ENCODE data around the gene KMT5C. TPM values are rescaled to one million over a fixed set of nuclear protein-coding genes. Genes with fewer than 3 reads are reported as not detected.
"Not testable (repeated sequence)": the region's sequence is repeated elsewhere in the genome, so short reads cannot be mapped to it uniquely, and the experiment has no call there.

KMT5C gene
- total RNA-seq, 2 donors from 2014 or later: 29.2 to 31.3 TPM

DNA sequence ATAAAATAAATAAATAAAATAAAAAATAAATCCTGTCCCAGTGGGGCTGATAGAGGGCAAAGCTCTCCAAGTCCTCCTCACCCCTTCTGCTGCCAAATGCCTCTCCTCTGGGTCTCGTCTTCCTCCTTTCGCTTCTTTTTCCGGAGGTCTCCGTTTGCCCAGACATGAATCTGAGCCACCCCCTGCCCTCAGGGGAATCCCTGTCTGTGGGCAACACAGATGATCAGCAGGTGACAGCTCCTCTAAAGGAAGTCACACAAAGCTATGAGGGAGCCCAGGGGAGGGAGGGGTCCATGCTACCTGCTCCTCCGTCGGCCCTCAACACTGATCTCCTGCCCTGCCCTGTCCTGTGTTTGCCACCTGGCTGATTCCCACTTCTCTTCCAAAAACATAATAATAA is 15.0 kb upstream of the KMT5C start:
- DNase-seq (no peak), ATAC-seq (replicated peaks in 1 of 2) (no peak)
- Mint-ChIP-seq H3K4me1 (ENCODE audit: low read depth) (no peaks in the 10 kb centered on the region), H3K27me3 (ENCODE audit: low read depth) (peaks cover 21% of the 10 kb centered on the region), H3K9me3 (no peaks in the 10 kb centered on the region), H3K36me3 (ENCODE audit: insufficient read depth in 2 of 2) (no peaks in the 10 kb centered on the region), H3K4me3 (no peak overlapping the region), H3K27ac (no peak overlapping the region)

DNA sequence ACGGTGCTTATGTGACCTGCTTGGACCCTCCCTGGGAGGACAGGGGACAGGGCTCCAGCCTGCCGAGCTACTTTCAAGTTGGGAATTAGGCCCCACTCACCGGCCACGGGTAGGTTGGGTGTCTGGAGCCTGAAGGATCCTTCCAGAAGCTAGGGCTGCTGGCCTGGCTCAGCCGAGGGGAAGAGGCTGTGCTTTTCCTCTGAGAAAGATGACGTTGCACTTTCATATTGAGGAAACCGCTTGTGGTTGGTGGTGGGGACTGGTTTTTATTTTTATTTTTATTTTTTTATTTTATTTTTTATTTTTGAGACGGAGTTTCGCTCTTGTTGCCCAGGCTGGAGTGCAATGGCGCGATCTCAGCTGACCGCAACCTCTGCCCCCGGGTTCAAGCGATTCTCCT is 14.5 kb upstream of the KMT5C start, which contains the start of gene TMEM150B:
Gene TMEM150B (minus strand): TSS at position 170 of the 400 bp plus-strand sequence. CDS start 4,305 bp downstream, outside the sequence.
- no peaks in the 10 kb centered on the region for H3K9me3 Mint-ChIP-seq
- ATAC-seq (replicated peaks in 1 of 2): no peak
- no peak within 1 kb of the TSS for H3K4me3 Mint-ChIP-seq
- H3K36me3 Mint-ChIP-seq (ENCODE audit: insufficient read depth in 2 of 2): no peaks in the 10 kb centered on the region
- no peak for DNase-seq
- H3K27ac Mint-ChIP-seq: no peak within 1 kb of the TSS
- no peaks in the 10 kb centered on the region for H3K4me1 Mint-ChIP-seq (ENCODE audit: low read depth)
- peaks cover 21% of the 10 kb centered on the region for H3K27me3 Mint-ChIP-seq (ENCODE audit: low read depth)

DNA sequence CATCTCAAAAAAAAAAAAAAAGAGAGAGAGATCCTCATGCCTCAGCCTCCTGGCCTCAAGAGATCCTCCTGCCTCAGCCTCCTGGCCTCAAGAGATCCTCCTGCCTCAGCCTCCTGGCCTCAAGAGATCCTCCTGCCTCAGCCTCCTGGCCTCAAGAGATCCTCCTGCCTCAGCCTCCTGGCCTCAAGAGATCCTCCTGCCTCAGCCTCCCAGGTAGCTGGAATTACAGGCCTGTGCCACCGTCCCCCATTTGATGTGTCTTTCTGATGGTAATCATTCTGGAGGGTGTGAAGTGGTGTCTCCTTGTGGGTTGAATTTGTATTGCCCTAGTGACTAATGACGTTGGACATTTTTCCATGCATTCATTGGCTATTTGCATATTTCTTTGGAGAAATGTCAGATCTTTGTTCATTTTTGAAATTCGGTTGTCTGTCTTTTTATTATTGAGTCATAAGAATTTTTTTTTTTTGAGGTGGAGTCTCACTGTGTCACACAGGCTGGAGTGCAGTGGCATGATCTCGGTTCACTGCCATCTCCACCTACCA is 10.8 kb upstream of the KMT5C start:
- not testable (repeated sequence) for H3K9me3 Mint-ChIP-seq; DNase-seq; H3K4me3 Mint-ChIP-seq; H3K36me3 Mint-ChIP-seq (ENCODE audit: insufficient read depth in 2 of 2); H3K4me1 Mint-ChIP-seq (ENCODE audit: low read depth); H3K27me3 Mint-ChIP-seq (ENCODE audit: low read depth); H3K27ac Mint-ChIP-seq; ATAC-seq (replicated peaks in 1 of 2)

- H3K4me3 Mint-ChIP-seq; H3K36me3 Mint-ChIP-seq (ENCODE audit: insufficient read depth in 2 of 2); DNase-seq; H3K9me3 Mint-ChIP-seq; H3K27me3 Mint-ChIP-seq (ENCODE audit: low read depth); H3K27ac Mint-ChIP-seq; ATAC-seq (replicated peaks in 1 of 2); H3K4me1 Mint-ChIP-seq (ENCODE audit: low read depth): not testable (repeated sequence)
Observed at GRCh38 chr19:55329791-55330190, 9.9 kb upstream of the KMT5C start.

DNA sequence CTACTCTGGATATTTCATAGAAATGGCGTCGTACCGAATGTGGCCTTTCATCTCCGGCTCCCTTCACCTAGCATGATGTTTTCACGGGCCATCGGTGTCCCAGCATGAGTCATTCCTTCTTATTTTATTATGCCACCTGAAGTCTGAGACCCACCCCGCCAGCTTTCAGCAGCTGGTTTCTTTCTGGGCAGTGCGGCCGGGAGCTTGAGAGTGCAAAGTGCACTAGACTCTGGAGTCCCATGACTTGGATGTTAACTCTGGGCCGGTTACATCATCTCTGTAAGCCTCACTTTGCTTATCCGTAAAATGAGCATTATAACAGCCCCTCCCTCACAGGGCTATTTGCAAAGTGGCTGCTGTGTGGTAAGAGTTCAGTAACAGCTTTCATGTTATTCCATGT is 5.8 kb upstream of the KMT5C start:
- Mint-ChIP-seq H3K27ac (no peak overlapping the region), H3K4me3 (no peak overlapping the region), H3K27me3 (ENCODE audit: low read depth) (peaks cover 8% of the 10 kb centered on the region), H3K4me1 (ENCODE audit: low read depth) (peaks cover 5% of the 10 kb centered on the region), H3K36me3 (ENCODE audit: insufficient read depth in 2 of 2) (no peaks in the 10 kb centered on the region), H3K9me3 (no peaks in the 10 kb centered on the region)
- ATAC-seq (replicated peaks in 1 of 2) (no peak), DNase-seq (no peak)

GRCh38 chr19:55336101-55336500 is 3.6 kb upstream of the KMT5C start:
- peaks cover 2 to 4% of the 10 kb centered on the region in 2 donors for H3K36me3 Mint-ChIP-seq (ENCODE audit: insufficient read depth in 2 of 2)
- ATAC-seq (replicated peaks in 1 of 2) (no peak), DNase-seq (no peak)
- H3K4me3 Mint-ChIP-seq: no peak overlapping the region
- H3K9me3 Mint-ChIP-seq: no peaks in the 10 kb centered on the region
- peaks cover 7% of the 10 kb centered on the region for H3K4me1 Mint-ChIP-seq (ENCODE audit: low read depth)
- peaks cover 8% of the 10 kb centered on the region for H3K27me3 Mint-ChIP-seq (ENCODE audit: low read depth)
- H3K27ac Mint-ChIP-seq: no peak overlapping the region

DNA sequence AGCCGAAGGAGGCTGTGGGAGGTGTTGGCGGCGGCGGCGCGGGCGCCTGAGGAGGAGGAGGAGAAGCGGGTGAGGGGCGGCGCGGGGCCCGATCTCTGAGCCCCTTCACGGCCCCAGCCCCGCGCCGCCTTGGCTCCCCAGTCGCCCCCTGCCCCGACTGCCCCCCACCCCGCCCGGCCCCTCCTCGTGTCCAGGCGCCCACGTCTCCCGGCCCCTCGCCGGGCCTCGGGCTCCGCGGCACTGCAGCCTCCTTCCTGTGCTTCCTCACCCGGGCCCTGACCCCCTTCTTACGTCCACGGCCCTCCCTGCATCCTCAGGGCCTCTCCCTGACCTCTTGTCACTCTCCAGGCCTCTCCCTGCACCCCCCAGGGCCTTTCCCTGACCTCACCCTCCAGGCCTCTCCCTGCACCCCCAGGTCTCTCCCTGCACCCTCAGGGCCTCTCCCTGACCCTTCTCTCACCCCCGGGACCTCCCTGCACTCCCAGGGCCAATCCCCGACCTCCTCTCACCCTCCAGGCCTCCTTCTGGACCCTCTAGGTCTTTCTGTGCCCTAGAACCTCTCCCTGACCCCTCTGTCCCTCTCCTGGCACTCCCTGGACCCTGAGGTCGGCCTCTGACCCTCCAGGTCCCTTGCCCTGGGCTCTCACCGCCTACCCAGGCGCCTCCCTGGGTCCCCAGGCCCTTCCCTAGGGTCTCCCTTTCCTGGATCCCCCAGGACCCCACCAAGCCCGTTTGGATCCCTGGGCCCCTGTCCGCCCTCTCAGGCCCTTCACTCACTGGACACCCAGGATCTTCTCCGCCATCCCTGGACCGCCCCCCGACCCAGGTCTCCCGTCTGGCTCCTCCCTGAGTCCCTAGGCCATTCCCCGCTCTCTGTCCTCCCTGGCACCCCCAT is 460 bp downstream of the KMT5C start:
- Mint-ChIP-seq H3K4me1 (ENCODE audit: low read depth) (peaks cover 13% of the 10 kb centered on the region), H3K27ac (peak overlapping the region; percentile 66), H3K27me3 (ENCODE audit: low read depth) (peaks cover 8% of the 10 kb centered on the region), H3K36me3 (ENCODE audit: insufficient read depth in 2 of 2) (peaks cover 5 to 8% of the 10 kb centered on the region in 2 donors), H3K4me3 (peak overlapping the region; percentile 84 to 88), H3K9me3 (no peaks in the 10 kb centered on the region)
- DNase-seq (peak in 1 of 2 donors; percentile 7), ATAC-seq (replicated peaks in 1 of 2) (no peak)

DNA sequence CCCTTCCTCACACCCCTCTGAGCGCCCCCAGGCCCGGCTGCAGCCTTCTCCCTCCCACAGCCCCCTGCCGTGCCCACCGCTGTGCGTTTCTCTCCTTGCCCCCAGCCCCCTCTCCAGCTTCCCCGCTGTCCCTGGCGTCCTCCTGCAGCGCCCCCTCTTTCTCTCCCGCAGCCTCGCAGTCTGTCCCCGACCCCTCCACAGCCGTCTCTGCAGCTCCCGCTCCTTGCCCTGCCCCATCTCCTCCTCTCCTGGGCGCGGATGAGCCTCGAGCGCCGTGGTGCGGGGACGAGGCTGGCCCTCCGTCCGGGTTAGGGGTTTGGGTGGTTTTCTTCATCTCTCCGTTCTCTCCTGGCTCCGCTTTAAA is 1.1 kb downstream of the KMT5C start:
- ATAC-seq (replicated peaks in 1 of 2): no peak
- Mint-ChIP-seq H3K4me1 (ENCODE audit: low read depth) (peaks cover 13% of the 10 kb centered on the region), H3K36me3 (ENCODE audit: insufficient read depth in 2 of 2) (peaks cover 5 to 8% of the 10 kb centered on the region in 2 donors), H3K9me3 (no peaks in the 10 kb centered on the region), H3K27ac (peak overlapping the region; percentile 68), H3K4me3 (peak overlapping the region; percentile 84 to 88), H3K27me3 (ENCODE audit: low read depth) (peaks cover 8% of the 10 kb centered on the region)
- peak; percentile 35 to 41 for DNase-seq

GRCh38 chr19:55341171-55341588 is 1.5 kb downstream of the KMT5C start:
- H3K9me3 Mint-ChIP-seq: no peaks in the 10 kb centered on the region
- H3K36me3 Mint-ChIP-seq (ENCODE audit: insufficient read depth in 2 of 2): peaks cover 5 to 8% of the 10 kb centered on the region in 2 donors
- H3K4me3 Mint-ChIP-seq: peak overlapping the region; percentile 84 to 88

GRCh38 chr19:55341595-55342531 is 2.2 kb downstream of the KMT5C start:
- DNase-seq (no peak), ATAC-seq (replicated peaks in 1 of 2) (no peak)
- Mint-ChIP-seq H3K4me1 (ENCODE audit: low read depth) (peaks cover 13% of the 10 kb centered on the region), H3K27me3 (ENCODE audit: low read depth) (peaks cover 3% of the 10 kb centered on the region), H3K4me3 (peak overlapping the region; percentile 62 to 78), H3K27ac (no peak overlapping the region), H3K36me3 (ENCODE audit: insufficient read depth in 2 of 2) (peaks cover 5 to 8% of the 10 kb centered on the region in 2 donors), H3K9me3 (no peaks in the 10 kb centered on the region)

More at GRCh38 chr19:55341171-55341588, 1.5 kb downstream of the KMT5C start:
- H3K27ac Mint-ChIP-seq: peak overlapping the region; percentile 68
- ATAC-seq (replicated peaks in 1 of 2): no peak
- peaks cover 13% of the 10 kb centered on the region for H3K4me1 Mint-ChIP-seq (ENCODE audit: low read depth)
- peak; percentile 63 to 69 for DNase-seq
- H3K27me3 Mint-ChIP-seq (ENCODE audit: low read depth): peaks cover 8% of the 10 kb centered on the region

- H3K4me3 Mint-ChIP-seq: no peak overlapping the region
Observed at GRCh38 chr19:55344444-55344843, 4.8 kb downstream of the KMT5C start.

GRCh38 chr19:55345101-55345817 is 5.6 kb downstream of the KMT5C start:
- H3K4me3 Mint-ChIP-seq: no peak overlapping the region
- ATAC-seq (replicated peaks in 1 of 2): no peak
- DNase-seq: no peak
- H3K36me3 Mint-ChIP-seq (ENCODE audit: insufficient read depth in 2 of 2): peaks cover 3 to 8% of the 10 kb centered on the region in 2 donors
- peaks cover 6% of the 10 kb centered on the region for H3K4me1 Mint-ChIP-seq (ENCODE audit: low read depth)
- H3K27ac Mint-ChIP-seq: no peak overlapping the region
- no peaks in the 10 kb centered on the region for H3K27me3 Mint-ChIP-seq (ENCODE audit: low read depth)
- H3K9me3 Mint-ChIP-seq: no peaks in the 10 kb centered on the region

More at GRCh38 chr19:55344444-55344843, 4.8 kb downstream of the KMT5C start:
- Mint-ChIP-seq H3K27me3 (ENCODE audit: low read depth) (no peaks in the 10 kb centered on the region), H3K36me3 (ENCODE audit: insufficient read depth in 2 of 2) (peaks cover 5 to 8% of the 10 kb centered on the region in 2 donors), H3K4me1 (ENCODE audit: low read depth) (peaks cover 6% of the 10 kb centered on the region), H3K27ac (no peak overlapping the region), H3K9me3 (no peaks in the 10 kb centered on the region)
- DNase-seq (no peak), ATAC-seq (replicated peaks in 1 of 2) (no peak)

All from activated T-cell treated with anti-CD3 and anti-CD28 coated beads, Interleukin-2, amount 50 U/mL, for 72 hours (primary cell).